GM19467 (cell line): ENCODE data around the gene RAP1GDS1.

ENCODE experiments used
- ATAC-seq: cut with Tn5 transposase; IDR thresholded peaks from one replicate; pipeline ENCODE4 v1.9.1; 2021; ENCODE audit warnings: mild to moderate bottlenecking, moderate library complexity; ENCODE audit not compliant: unreplicated experiment

Gene RAP1GDS1

GRCh38 chr4:98260579-98261404 lies at the start of gene RAP1GDS1:
Gene RAP1GDS1, plus strand, starts transcription at chr4:98261384. Its CDS starts 182 bp downstream, at chr4:98261566.
- peak; percentile 86 for ATAC-seq

GRCh38 chr4:98222306-98222705 lies 38.9 kb upstream of the RAP1GDS1 start:
- ATAC-seq, result no peak

DNA sequence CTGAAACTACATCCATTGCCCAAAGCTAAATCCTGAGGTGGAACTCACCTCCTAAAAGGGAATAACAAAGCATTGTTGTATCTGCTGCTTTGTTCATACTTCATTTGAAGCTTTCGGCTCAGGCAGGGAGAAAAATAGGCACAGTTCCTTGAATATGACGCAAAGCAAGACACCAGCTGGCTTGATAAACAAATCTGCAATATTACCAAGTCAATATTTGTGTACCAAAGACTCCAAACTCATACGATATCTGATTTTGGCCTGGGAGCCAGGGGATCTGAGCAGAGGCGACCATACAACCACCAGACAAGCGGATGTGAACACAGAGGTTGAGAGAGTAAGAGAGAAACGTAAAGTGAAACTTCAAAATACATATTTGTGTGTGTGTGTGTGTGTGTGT lies 34.8 kb upstream of the RAP1GDS1 start:
- no peak for ATAC-seq

DNA sequence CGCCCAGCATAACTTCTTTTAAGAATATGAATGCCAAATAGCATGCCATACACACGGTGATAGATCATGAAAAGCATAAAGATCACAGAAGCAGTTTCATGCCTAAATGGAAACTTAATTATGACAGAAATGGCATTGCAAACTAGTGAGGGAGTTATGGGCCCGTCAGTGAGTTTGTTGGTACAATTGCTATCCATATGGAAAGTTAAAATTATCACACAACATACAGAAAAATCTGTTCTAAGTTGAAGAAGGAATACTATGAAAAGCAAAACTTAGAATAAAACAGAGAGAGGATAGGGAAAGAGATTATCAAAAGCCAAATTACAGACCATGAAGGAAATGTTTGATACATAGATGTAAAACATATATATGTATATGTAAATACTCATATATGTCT lies 30.2 kb upstream of the RAP1GDS1 start:
- no peak for ATAC-seq

- ATAC-seq, result no peak
These were observed 29.0 kb upstream of the RAP1GDS1 start for GRCh38 chr4:98232202-98232601.

GRCh38 chr4:98237204-98237603 lies 24.0 kb upstream of the RAP1GDS1 start:
- ATAC-seq, result no peak

GRCh38 chr4:98242063-98242462 lies 19.1 kb upstream of the RAP1GDS1 start:
- ATAC-seq, result no peak

DNA sequence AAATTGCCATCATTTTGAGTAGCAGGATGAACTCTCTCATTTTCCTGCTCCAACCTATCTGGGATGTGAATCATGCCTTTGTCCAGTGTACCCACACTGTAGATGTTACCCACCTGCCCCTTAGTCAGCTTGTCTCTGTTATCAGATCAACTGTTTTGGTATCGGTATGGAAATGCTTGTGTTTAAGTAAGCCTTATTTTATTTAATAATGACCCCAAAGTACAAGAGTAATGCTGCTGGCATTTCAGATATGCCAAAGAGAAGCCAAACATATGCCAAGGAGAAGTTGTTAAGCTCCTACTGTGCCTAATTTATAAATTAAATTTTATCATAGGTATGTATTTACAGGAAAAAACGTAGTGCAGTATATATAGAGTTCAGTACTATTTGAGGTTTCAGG lies 18.6 kb upstream of the RAP1GDS1 start:
- no peak for ATAC-seq

DNA sequence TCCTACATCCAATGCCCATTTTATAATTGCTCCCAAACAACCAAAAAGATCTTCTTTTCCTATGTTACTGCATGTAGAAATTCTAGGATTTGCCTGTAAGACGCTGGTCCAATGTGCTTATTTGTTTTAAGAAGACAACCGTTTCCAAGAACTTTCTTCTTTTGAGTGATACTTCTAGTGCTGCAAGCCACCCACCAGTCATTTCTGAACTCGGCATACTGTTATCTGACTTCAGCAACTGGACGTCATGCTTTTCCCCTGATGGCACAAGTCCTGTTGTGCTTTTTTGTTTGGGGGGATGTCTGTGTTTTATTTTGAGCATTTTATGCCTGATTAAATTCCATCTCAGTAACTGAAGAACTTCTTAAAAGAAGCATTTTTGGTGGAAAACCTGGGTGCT lies 16.0 kb upstream of the RAP1GDS1 start:
- no peak for ATAC-seq

DNA sequence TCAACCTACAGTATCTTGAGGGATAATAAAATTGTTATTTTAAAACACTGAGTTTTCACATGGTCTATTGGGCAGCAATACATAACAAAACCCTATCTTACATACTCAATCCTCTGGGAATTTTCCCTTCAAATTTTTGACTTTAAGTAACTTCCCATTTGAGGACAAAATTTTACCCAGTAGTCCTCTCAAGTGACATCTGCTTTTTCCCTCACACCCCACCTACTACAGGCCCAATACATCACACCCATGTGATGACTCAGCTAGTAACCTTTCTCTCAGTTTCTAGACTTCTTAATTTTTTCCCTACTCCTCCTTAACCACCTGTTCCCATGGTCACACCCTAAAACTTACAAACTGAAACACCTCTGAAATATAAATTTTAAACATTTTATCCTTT lies 12.2 kb upstream of the RAP1GDS1 start:
- no peak for ATAC-seq

DNA sequence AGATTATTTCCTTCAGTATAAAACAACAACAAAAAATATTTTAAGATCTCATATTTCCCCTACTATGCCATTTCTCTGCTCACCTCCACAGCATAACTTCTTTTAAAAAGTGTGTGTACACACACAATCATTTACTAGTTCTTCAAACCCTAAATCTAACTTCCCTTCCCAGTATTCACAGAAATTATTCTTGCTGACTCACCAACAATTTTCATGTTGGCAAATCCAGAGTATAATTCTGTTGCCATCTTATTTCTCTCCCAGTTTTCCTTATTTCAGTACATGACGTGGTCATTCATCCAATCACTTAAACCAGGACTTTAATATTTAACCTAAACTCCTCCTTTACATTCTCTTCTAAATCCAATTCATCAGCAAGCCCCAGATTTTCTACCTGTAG lies 11.4 kb upstream of the RAP1GDS1 start:
- no peak for ATAC-seq

GRCh38 chr4:98253499-98253898 lies 7.7 kb upstream of the RAP1GDS1 start:
- ATAC-seq, result no peak

DNA sequence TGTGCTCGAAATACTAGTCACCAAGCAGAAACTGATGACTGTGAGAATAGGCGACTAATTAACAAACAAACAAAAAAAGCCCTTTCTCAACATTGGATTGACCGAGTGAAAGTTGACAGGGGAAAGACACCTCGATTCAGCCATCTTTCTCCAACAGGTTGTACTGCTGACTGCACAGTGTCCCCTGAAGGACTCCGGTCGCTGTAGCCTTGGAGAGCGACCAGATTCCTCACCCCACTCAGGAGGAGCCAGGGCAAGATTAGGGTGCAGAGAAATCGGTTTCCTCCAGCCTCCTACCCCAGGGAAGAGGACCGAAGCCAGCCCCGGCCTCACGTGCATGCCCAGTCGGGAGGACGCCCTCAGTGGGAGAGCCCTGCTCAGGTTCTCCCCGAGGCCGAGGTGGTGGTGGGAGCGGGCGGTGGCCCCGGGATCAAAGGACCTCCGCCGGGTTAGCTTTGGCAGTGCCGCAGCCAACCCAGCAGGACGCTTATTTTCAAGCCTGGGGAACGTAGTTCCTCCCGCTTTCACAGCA lies 1.1 kb upstream of the RAP1GDS1 start:
- ATAC-seq, result peak; percentile 14

GRCh38 chr4:98261405-98262291 lies 464 bp downstream of the RAP1GDS1 start:
- ATAC-seq, result peak; percentile 14

DNA sequence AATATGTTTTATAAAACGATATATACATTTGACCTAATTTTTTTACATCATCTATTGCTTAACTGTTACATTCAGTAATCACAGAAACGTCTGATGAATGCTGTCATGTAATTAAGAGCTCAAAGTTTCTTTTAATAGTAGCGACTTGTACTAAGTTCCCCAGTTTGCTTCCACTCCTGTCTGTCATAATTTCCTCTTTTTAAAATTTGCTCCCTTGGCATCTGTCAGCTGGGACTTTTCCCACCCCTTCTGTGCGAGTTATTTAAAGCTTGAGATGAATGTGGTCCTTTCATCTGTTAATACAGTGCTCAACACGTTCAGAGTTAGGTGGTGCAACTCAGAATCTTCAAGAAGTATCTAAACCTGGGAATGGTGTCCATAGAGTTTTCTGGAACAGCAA lies 1.2 kb downstream of the RAP1GDS1 start:
- no peak for ATAC-seq

GRCh38 chr4:98267498-98267897 lies 6.3 kb downstream of the RAP1GDS1 start:
- no peak for ATAC-seq

GRCh38 chr4:98275145-98275544 lies 14.0 kb downstream of the RAP1GDS1 start:
- ATAC-seq, result no peak

GRCh38 chr4:98283219-98284189 lies 22.3 kb downstream of the RAP1GDS1 start:
- ATAC-seq, result no peak

- ATAC-seq, result no peak
These were observed 23.5 kb downstream of the RAP1GDS1 start for GRCh38 chr4:98284640-98285046.

DNA sequence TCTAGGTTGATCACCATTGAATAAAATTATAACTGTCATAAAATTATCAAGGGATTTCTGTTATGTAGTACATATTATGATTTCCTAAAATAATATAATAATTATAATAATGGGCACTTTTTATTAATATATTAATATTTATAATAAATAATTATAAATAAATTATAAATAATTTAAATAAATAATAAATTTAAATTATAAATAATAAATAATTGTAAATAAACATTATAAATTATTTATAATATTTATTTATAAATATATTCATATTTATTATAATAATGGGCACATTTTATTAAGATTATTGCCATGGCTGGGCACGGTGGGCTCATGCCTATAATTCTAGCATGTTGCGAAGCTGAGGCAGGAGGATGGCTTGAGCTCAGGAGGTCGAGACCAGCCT lies 24.5 kb downstream of the RAP1GDS1 start:
- no peak for ATAC-seq
